ENCODE measurements around the gene INSIG1.

The INSIG1 gene

DNA sequence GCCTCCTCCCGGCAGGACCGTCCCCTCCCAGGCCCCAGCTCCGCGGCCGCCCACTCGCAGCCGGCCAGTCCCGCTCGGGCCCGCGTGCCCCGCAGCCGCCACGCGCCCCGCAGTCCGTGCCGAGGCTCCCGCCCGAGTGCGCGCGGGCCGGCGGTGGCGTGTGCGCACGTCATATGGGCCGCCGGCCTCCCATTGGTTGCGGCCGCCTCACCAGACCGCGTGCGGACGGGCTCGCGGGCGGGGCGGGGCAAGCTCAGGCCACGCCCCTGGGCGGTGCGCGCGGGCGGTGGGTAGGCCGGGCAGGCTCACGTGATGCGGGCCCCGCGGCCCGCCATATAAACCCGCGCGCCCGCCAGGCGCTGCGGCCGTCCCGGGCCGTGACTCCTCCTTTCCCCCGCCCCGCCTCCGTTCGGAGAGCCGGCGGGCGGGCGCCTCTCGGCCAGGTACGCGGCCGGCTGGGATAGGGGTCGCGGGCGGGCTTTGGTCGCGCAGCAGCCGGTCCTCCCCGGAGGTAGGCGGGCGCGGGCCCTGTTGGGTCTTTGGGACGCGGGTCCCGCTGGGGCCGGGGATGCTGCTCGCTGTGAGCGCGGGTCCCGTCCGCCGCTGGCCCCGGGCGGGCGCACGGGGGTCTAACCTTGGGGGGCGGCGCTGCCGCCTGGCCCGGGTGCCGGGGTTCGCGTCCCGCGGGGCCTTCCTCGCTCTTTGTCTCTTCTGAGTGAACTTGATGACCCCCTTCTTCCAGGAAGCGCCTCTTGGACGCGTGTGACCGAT, at the start of gene INSIG1:
INSIG1 (plus strand) TSS at position 362 of the 771 bp plus-strand sequence; CDS start at position 770, 408 bp downstream.
- no peak for FAIRE-seq

GRCh38 chr7:155248366-155248756, 49.3 kb upstream of the INSIG1 start:
- no peak for FAIRE-seq

GRCh38 chr7:155251831-155252230, 45.8 kb upstream of the INSIG1 start:
- no peak for FAIRE-seq

DNA sequence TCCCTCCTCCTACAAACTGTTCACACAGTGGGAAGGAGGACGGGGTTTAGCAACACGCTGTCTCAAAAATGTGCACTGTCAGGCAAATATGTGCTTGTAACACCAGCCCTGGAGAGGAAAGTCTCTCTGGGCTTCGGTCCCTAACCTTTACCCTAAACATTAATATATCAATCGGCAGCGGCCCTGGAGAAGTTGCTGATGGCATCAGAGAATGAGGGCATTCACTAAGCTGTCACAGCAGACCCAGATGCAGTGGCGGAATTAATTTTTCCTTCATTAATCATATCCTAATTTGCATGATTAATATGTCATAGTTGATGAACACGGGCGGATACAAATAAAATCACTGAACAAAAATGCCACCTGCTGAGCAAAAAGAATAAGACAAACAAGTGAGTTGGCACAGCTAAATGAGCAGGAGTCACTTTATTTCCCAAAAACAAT, 45.2 kb upstream of the INSIG1 start:
- FAIRE-seq = no peak

- FAIRE-seq = no peak
These were observed 44.7 kb upstream of the INSIG1 start for GRCh38 chr7:155252892-155253501.

- FAIRE-seq = no peak
These were observed 43.7 kb upstream of the INSIG1 start for GRCh38 chr7:155254018-155254417.

DNA sequence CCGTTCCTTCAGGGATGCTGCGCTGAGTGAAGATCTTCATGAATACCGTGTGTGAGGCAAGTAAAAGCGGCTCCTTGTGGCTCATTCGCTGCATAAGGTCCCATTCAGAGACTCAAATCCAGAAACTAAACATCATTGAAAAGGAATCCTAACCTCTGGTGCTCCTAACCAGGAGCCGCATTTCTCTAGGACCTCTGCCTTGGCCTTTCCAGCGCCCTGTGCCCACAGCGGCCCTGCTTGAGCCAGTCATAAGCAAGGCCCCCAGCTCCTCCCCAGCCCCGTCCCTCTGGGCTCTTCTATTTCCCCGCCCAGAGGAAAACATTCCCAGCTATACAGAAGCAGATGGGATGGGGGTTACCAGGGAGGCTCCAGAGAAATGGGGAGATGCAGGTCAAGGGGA, 42.6 kb upstream of the INSIG1 start:
- FAIRE-seq = no peak

DNA sequence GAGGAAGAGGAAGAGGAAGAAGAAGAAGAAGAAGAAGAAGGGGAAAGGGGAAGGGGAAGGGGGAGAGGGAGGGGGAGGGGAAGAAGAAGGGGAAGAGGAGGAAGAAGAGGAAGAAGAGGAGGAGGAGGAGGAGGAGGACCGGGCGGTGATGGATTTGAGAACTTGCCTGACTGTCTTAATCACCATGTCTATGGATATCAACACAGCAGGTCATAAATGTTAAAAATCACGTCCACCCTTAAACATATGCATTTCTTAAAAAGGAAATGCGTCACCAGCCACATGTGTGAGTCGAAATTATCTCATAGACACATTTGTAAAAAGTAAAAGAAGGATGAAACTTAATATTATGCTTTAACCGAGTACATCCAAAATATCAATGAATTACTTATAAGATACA, 42.1 kb upstream of the INSIG1 start:
- no peak for FAIRE-seq

GRCh38 chr7:155256081-155256760, 41.5 kb upstream of the INSIG1 start:
- FAIRE-seq = no peak

DNA sequence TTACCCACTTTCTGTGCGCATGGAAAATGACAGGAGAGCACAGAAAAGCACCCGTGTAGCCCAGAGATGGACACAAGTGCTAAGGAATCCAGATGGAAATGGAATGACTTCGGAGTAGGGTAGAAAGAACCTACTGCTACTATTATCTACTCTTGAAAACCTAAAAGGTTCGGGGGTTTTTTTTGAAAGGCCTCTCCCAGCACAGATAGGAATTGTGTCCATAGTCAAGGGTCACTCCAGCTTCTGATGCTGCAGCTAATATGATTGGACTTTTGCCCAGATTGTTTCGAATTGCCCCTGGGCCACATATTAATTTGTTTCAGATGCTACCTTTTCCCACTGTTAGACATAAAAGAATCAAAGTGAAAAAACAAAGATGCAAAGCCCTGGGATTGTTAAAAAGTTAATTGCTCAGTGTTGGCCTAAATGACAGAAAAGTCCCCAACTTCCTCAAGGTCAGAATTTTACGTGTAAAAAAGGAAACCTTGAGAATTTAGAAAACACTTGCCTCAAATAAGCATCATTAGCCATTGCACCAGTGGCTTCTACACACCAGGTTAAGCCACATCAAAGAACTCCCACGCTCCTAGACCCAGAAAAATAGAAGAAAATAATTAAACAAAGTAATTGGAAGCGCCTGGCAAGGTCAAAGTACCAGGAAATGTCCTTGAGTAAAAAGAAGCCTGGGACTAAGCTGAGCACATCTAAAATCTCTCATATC, 40.8 kb upstream of the INSIG1 start:
- no peak for FAIRE-seq

GRCh38 chr7:155257482-155258225, 40.0 kb upstream of the INSIG1 start:
- no peak for FAIRE-seq

- FAIRE-seq = no peak
These were observed 39.5 kb upstream of the INSIG1 start for GRCh38 chr7:155258226-155258560.

DNA sequence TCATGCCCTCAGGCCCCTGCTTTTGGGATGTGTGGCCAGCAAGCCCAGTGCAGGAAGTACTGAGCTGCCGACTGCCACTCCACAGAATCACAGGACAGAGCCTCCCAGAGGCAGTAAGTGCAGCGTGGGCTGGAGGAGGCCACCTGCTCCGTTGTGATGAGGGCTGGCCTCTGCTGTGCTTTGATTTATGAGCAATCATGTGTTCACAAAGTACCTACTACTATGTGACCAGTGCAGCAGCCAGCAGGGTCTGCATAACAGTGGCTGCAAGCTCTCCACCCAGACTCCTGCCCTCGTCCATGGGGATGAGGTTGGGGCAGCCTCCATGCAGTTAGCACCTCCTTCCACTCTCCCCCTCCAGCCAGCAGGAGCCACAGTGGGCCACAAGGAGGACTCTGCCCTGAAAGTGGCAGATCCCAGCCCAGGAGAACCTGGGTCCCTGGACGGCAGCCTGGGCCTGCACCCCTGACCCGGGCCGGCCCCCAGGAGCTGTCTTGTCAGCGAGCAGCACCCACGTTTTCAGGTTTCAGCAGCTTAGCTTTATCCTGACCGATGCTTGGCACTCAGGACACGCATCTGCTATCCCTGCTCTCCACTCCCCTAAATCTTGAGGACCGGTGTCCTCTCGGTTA, 37.7 kb upstream of the INSIG1 start:
- FAIRE-seq = no peak

DNA sequence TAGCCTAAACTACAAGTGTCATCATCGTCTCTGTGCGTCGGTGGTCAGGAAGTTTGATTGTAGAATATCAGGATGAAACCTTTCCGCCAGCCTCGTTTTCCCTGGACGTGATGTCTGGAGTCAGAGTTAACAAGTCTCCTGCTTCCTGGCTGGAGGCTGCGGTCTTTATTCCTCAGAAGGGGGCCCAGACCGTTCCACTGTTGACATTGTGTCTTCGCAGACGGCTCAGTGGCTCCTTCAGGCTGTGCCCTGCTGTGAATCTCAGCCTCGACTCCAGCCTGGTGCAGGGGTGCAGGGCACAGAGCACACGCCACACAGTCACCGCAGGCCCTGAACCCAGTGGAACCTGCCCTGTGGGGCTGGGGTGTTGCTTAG, 37.2 kb upstream of the INSIG1 start:
- FAIRE-seq = no peak

- FAIRE-seq = no peak
These were observed 36.4 kb upstream of the INSIG1 start for GRCh38 chr7:155261031-155261985.

DNA sequence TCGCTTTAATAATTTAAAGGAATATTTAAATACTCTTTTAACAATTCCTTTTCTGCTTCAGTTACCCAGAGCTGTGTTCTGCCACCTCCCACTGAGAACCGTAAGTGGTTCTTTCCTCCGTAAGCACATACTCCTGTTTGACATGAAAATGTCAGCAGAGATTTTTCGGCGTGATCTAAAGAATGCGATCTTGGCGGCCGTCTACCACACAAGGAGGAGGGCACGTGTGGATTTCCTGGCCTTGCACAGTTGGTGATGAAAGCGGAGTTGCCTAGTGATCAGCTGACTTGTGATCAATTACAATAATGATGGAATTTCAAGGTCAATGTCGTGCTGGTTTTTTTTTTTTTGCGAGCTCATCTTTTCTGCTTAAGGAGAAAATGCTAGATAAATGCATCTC, 35.6 kb upstream of the INSIG1 start:
- FAIRE-seq = no peak

DNA sequence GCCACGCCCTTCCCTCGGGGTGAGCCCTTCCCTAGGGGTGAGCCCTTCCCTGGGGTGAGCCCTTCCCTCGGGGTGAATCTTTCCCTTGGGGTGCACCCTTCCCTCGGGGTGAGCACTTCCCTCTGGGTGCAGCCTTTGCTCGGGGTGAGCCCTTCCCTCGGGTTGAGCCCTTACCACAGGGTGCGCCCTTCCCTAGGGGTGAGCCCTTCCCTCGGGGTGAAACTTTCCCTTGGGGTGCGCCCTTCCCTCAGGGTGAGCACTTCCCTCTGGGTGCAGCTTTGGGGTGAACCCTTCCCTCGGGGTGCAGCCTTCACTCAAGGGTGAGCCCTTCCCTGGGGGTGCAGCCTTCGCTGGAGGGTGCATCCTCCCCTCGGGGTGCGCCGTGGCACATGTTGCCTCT, 34.6 kb upstream of the INSIG1 start:
- FAIRE-seq = no peak

DNA sequence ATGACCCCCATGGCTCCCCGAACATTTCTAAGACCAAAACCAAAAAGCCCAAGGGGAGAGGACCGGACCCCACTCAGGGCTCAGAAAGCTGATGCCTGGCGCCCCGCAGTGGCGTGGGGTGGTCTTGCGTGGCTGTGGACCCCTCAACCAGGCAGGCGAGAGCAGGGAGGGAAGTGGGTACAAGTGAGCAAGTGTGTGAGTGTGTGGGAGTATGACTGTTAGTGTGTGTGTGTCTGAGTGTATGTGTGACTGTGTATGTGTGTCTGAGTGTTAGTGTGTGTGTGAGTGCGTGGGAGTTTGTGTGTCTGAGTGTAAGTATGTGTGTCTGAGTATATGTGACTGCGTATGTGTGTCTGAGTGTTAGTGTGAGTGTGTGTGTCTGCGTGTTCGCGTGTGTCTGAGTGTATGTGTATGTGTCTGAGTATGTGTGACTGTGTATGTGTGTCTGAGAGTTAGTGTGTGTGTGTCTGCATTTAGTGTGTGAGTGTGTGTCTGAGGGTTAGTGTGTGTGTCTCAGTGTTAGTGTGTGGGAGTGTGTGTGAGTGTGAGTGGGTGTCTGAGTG, 34.0 kb upstream of the INSIG1 start:
- FAIRE-seq = no peak

GRCh38 chr7:155265144-155265543, 32.5 kb upstream of the INSIG1 start:
- no peak for FAIRE-seq

DNA sequence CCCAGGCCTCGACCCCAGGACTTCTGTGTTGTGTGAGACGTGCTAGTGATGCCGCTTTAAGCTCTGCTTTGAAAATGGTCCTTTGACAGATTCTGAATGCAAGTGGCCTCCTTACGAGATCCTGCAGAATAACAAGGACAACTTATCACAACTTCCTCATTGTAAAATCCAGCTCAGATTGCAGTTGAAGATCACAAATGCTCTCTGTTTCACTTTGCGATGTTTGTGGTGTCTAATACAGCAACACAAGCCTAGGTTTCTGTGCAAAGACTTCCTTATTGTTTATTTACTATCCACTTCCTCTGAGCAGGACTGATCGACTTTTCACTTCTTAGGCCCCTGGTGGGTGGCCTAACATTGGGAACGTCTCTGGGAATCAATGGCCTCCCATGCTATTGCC, 31.7 kb upstream of the INSIG1 start:
- FAIRE-seq = no peak

DNA sequence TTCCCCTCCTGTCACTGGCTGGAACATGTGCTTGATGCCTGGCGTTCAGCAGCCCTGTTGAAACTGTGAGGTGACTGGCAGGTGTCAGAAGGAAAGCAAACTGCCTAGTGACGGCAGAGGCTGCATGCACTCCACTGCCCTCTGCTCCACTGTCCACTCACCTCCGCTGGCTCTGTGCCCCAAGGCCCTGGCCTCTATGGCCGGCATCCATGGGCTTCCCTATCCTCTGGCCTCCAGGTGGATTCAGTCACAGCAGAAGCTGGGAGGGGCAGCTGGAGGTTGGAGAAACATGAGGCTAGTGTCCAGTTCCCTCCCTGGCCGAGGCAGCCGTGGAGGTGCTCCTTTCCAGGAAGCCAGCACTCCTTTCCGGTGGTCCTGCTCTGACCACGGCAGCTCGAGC, 31.2 kb upstream of the INSIG1 start:
- no peak for FAIRE-seq

Data from colon (tissue), 2 donors.